Measurements from ENCODE around the gene ELL2.

The ELL2 gene

GRCh38 chr5:95884511-95884910, 77.1 kb downstream of the ELL2 start:
- no peak overlapping the region for H3K4me3 ChIP-seq (ENCODE audit: low read depth in 1 of 2, low read length in 1 of 2)
- H3K27me3 ChIP-seq, result no peaks in the 10 kb centered on the region
- no peak overlapping the region for H3K27ac ChIP-seq
- H3K9me3 ChIP-seq, result no peaks in the 10 kb centered on the region
- H3K36me3 ChIP-seq, result peaks cover 27% of the 10 kb centered on the region
- TF ChIP-seq, protein P1, sequence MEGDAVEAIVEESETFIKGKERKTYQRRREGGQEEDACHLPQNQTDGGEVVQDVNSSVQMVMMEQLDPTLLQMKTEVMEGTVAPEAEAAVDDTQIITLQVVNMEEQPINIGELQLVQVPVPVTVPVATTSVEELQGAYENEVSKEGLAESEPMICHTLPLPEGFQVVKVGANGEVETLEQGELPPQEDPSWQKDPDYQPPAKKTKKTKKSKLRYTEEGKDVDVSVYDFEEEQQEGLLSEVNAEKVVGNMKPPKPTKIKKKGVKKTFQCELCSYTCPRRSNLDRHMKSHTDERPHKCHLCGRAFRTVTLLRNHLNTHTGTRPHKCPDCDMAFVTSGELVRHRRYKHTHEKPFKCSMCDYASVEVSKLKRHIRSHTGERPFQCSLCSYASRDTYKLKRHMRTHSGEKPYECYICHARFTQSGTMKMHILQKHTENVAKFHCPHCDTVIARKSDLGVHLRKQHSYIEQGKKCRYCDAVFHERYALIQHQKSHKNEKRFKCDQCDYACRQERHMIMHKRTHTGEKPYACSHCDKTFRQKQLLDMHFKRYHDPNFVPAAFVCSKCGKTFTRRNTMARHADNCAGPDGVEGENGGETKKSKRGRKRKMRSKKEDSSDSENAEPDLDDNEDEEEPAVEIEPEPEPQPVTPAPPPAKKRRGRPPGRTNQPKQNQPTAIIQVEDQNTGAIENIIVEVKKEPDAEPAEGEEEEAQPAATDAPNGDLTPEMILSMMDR (IDR thresholded peaks at IDR 0.05), result no peak
- no peaks in the 10 kb centered on the region for H3K4me1 ChIP-seq (ENCODE audit: control insufficient read depth in 1 of 2, insufficient read depth in 1 of 2, low read depth in 1 of 2, low read length in 1 of 2)

GRCh38 chr5:95884017-95884325, 77.7 kb downstream of the ELL2 start:
- no peaks in the 10 kb centered on the region for H3K27me3 ChIP-seq
- H3K4me3 ChIP-seq (ENCODE audit: low read depth in 1 of 2, low read length in 1 of 2), result no peak overlapping the region
- no peaks in the 10 kb centered on the region for H3K9me3 ChIP-seq
- no peak overlapping the region for H3K27ac ChIP-seq
- peaks cover 22% of the 10 kb centered on the region for H3K36me3 ChIP-seq
- TF ChIP-seq, protein P1 (IDR thresholded peaks at IDR 0.05), result no peak
- no peaks in the 10 kb centered on the region for H3K4me1 ChIP-seq (ENCODE audit: control insufficient read depth in 1 of 2, insufficient read depth in 1 of 2, low read depth in 1 of 2, low read length in 1 of 2)

DNA sequence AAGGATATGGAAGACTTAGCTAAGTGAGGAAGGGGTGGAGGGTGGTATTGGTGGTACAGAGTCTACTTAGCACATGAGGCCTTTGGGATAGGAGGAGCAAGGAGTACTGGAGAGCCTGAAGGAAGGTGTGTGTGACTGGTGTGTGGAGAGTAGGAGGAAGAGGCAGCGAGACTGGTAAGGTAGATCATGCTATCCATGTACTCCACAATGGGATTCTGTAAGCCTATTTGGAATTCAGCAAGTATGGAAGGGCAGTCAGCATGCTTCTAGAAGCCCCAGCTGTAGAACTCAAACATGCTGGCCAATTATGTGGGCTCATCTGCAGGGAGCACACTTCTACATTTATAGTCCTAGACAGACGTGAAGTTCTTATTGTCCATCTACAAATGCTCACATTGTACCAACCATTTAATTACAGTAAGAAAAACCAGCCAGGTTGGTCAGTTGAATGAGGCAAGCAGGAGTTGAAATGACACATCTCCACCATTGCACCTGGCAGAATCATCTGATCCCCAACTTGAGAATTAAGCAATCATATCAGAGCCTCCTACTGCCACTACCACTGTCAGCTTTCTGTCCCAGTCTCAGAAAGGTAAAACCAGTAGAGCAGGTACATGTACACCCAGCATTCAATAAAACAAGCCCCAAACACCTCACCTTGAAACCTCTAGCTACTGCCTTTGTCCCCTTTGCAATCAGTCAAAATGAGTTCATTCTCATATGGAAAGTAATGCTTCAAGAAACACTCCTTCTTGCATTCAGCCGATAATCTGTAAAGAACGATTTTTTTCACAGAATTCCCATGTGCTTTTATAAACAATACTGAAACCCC, 78.2 kb downstream of the ELL2 start:
- H3K4me3 ChIP-seq (ENCODE audit: low read depth in 1 of 2, low read length in 1 of 2), result no peak overlapping the region
- H3K27me3 ChIP-seq, result no peaks in the 10 kb centered on the region
- peaks cover 19% of the 10 kb centered on the region for H3K36me3 ChIP-seq
- H3K27ac ChIP-seq, result no peak overlapping the region
- no peaks in the 10 kb centered on the region for H3K4me1 ChIP-seq (ENCODE audit: control insufficient read depth in 1 of 2, insufficient read depth in 1 of 2, low read depth in 1 of 2, low read length in 1 of 2)
- TF ChIP-seq, protein P1 (IDR thresholded peaks at IDR 0.05), result no peak
- H3K9me3 ChIP-seq, result no peaks in the 10 kb centered on the region

GRCh38 chr5:95881833-95882232, 79.8 kb downstream of the ELL2 start:
- peaks cover 10% of the 10 kb centered on the region for H3K36me3 ChIP-seq
- no peaks in the 10 kb centered on the region for H3K27me3 ChIP-seq
- H3K9me3 ChIP-seq, result no peaks in the 10 kb centered on the region
- no peak overlapping the region for H3K27ac ChIP-seq
- no peak overlapping the region for H3K4me3 ChIP-seq (ENCODE audit: low read depth in 1 of 2, low read length in 1 of 2)
- TF ChIP-seq, protein P1 (IDR thresholded peaks at IDR 0.05), result no peak
- no peaks in the 10 kb centered on the region for H3K4me1 ChIP-seq (ENCODE audit: control insufficient read depth in 1 of 2, insufficient read depth in 1 of 2, low read depth in 1 of 2, low read length in 1 of 2)

GRCh38 chr5:95880081-95880926, 81.3 kb downstream of the ELL2 start:
- Histone ChIP-seq H3K9me3 (no peaks in the 10 kb centered on the region), H3K27ac (no peak overlapping the region), H3K27me3 (no peaks in the 10 kb centered on the region), H3K4me3 (ENCODE audit: low read depth in 1 of 2, low read length in 1 of 2) (no peak overlapping the region), H3K4me1 (ENCODE audit: control insufficient read depth in 1 of 2, insufficient read depth in 1 of 2, low read depth in 1 of 2, low read length in 1 of 2) (no peaks in the 10 kb centered on the region), H3K36me3 (peaks cover 4% of the 10 kb centered on the region)
- TF ChIP-seq, protein P1 (IDR thresholded peaks at IDR 0.05), result no peak

All from neutrophil (primary cell).